T-cell (primary cell): ENCODE measurements around the gene ATOH7. TPM values are rescaled to one million over a fixed set of nuclear protein-coding genes. Genes with fewer than 3 reads are reported as not detected.

Source experiments
- ATAC-seq, 4 experiments: fragments of 200-7000 bp in 3 of 4; fragments of 150-1000 bp in 1 of 4; cut with Tn5 transposase; replicated peaks in 1 of 4; 1 replicate in 3 of 4; 2 replicates in 1 of 4; pipeline ENCODE4 v1.10.0; 2021; ENCODE audit warnings: moderate library complexity in 3 of 4, mild to moderate bottlenecking in 2 of 4, moderate number of reproducible peaks in 1 of 4
- CTCF ChIA-PET, 2 donors: fragments of 300-600 bp; sonication (Branson Sonifier 250); formaldehyde crosslinking; loops; one replicate each; lab custom pipeline; 2022; ENCODE audit warnings: antibody characterized with exemption in 2 of 2; lab: Charles Lee
- POLR2A ChIA-PET, 2 donors: fragments of 300-600 bp; sonication (Branson Sonifier 250); formaldehyde crosslinking; loops; one replicate each; lab custom pipeline; 2022; ENCODE audit warnings: antibody characterized with exemption in 2 of 2; lab: Charles Lee
- DNase-seq, 35 experiments: peaks; one replicate each; pipeline versions ENCODE4 v3.0.0 to v3.0.0-alpha.2; 2013 to 2023
- H3K27ac ChIP-seq: one replicate; pipeline ENCODE4 v1.5.1; 2013; ENCODE audit warnings: low read length
- H3K27me3 ChIP-seq, 2 experiments: replicated peaks in 1 of 2; 1 replicate in 1 of 2; 2 replicates in 1 of 2; pipeline versions ENCODE4 v1.6.1 to v1.7.0; 2013; ENCODE audit warnings: low read length in 1 of 2, mixed read lengths in 1 of 2; ENCODE audit not compliant: control insufficient read depth in 2 of 2, insufficient read depth in 2 of 2; ENCODE audit errors: extremely low read depth in 1 of 2
- H3K36me3 ChIP-seq, 2 donors: 1 replicate in 1 of 2; 2 replicates in 1 of 2; pipeline versions ENCODE4 v1.6.1 to v1.7.0; 2013; ENCODE audit warnings: low read length in 1 of 2; ENCODE audit not compliant: control insufficient read depth in 2 of 2, insufficient read depth in 1 of 2; ENCODE audit errors: extremely low read depth in 1 of 2
- H3K4me1 ChIP-seq, 2 experiments: 1 replicate in 1 of 2; 2 replicates in 1 of 2; pipeline versions ENCODE4 v1.6.1 to v1.7.0; 2013; ENCODE audit warnings: low read length in 2 of 2, mixed read lengths in 1 of 2; ENCODE audit not compliant: insufficient read depth in 2 of 2, control insufficient read depth in 1 of 2; ENCODE audit errors: extremely low read depth in 1 of 2
- H3K4me3 ChIP-seq, 2 donors: 1 replicate in 1 of 2; 2 replicates in 1 of 2; pipeline versions ENCODE4 v1.5.1 to v1.7.0; 2013; ENCODE audit warnings: mild to moderate bottlenecking in 2 of 2, low read length in 1 of 2, moderate library complexity in 1 of 2; ENCODE audit not compliant: control insufficient read depth in 1 of 2; ENCODE audit errors: extremely low read depth in 1 of 2
- H3K9me3 ChIP-seq: 2 replicates; pipeline ENCODE4 v1.7.0; 2013
- H3K27ac Mint-ChIP-seq, 2 donors: one replicate each; pipeline ENCODE4 v1.8.0; 2020 to 2021; ENCODE audit warnings: mild to moderate bottlenecking in 2 of 2, mixed read lengths in 2 of 2
- H3K27me3 Mint-ChIP-seq, 2 donors: one replicate each; pipeline ENCODE4 v1.8.0; 2021 to 2022; ENCODE audit warnings: mixed read lengths in 2 of 2
- H3K36me3 Mint-ChIP-seq: one replicate; pipeline ENCODE4 v1.8.0; 2021; ENCODE audit warnings: mixed read lengths
- H3K4me1 Mint-ChIP-seq, 3 donors: one replicate each; pipeline ENCODE4 v1.8.0; 2020 to 2022; ENCODE audit warnings: mixed read lengths in 3 of 3, mild to moderate bottlenecking in 1 of 3
- H3K4me3 Mint-ChIP-seq, 3 donors: one replicate each; pipeline ENCODE4 v1.8.0; 2020 to 2022; ENCODE audit warnings: mild to moderate bottlenecking in 3 of 3, mixed read lengths in 3 of 3, moderate library complexity in 3 of 3
- H3K9me3 Mint-ChIP-seq, 3 donors: one replicate each; pipeline ENCODE4 v1.8.0; 2020 to 2022; ENCODE audit warnings: mixed read lengths in 3 of 3
- WGBS: methylation state at CpG from one replicate; pipeline ENCODE4 v1.1.5; 2013; ENCODE audit warnings: missing lambda C conversion rate; ENCODE audit not compliant: insufficient coverage; 5-methylcytosine and 5-hydroxymethylcytosine counted together
- total RNA-seq, 35 experiments: library from RNA in 6 of 35; stranded (reverse) in 6 of 35; fragments of 120-200 nt in 1 of 35; gene quantifications; one replicate each; pipeline versions ENCODE4 v1.2.1 to v1.2.4 and lab custom pipeline; 2013 to 2026

ATOH7 gene
- total RNA-seq, 5 donors from 2014 or later (not counting 1 experiment from before 2014, with no cell fraction given) = not detected

DNA sequence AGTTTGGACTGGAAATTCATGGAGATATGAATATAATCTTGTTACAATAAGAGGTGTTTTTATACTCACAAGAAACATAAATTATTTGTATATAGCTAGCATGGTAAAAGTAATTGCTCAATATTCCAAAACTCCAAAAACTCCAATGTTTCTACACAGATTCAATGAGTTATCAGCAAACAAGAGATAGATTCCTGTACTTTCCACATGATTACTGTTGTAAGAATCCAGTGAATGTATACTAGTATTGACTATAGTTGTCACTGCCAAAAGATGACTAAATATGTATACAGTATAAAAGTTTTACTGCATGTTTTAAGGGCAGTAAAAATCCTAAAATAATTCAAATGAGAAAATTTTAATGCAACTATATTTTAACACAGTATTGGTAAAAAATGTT, 10.7 kb downstream of the ATOH7 start:
- Mint-ChIP-seq H3K4me3 (no peak overlapping the region), H3K27me3 (peaks cover 0 to 3% of the 10 kb centered on the region in 2 donors), H3K36me3 (no peaks in the 10 kb centered on the region), H3K4me1 (no peaks in the 10 kb centered on the region), H3K9me3 (no peaks in the 10 kb centered on the region), H3K27ac (no peak overlapping the region)
- DNase-seq (no peak), ATAC-seq (no peak)
- H3K27me3 ChIP-seq = peaks cover 0 to 4% of the 10 kb centered on the region in 2 experiments
- ChIA-PET POLR2A (no interaction called here), CTCF (interaction anchor here in 1 of 2 donors (0.6 kb wide), 1 partner anchor 371 kb away, joined by 3 read pairs; no protein-coding TSS in a partner anchor)
- no peaks in the 10 kb centered on the region for H3K9me3 ChIP-seq
- H3K4me3 ChIP-seq = no peak overlapping the region
- H3K36me3 ChIP-seq = no peaks in the 10 kb centered on the region
- H3K27ac ChIP-seq = no peak overlapping the region
- no peaks in the 10 kb centered on the region for H3K4me1 ChIP-seq

DNA sequence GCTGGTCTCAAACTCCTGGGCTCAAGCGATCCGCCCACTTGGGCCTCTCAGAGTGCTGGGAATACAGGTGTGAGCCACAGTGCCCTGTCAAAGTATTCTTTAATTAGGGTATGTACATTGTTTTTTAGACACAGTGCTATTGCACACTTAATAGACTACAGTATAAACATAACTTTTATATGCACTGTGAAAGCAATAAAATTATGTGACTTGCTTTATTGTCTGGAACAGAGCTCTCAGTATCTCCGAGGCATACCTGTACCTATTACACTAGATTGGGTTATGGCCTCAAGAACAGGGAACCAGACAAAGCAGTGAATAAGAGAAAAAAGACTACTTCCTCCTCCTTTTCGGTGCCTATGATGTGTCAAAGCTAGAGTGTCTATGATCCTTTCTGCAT, 13.1 kb downstream of the ATOH7 start:
- Histone ChIP-seq H3K4me1 (no peaks in the 10 kb centered on the region), H3K4me3 (no peak overlapping the region), H3K27ac (no peak overlapping the region), H3K36me3 (no peaks in the 10 kb centered on the region), H3K9me3 (no peaks in the 10 kb centered on the region), H3K27me3 (peaks cover 0 to 4% of the 10 kb centered on the region in 2 experiments)
- no peak overlapping the region for H3K27ac Mint-ChIP-seq
- no peak for DNase-seq
- no peaks in the 10 kb centered on the region for H3K9me3 Mint-ChIP-seq
- no peaks in the 10 kb centered on the region for H3K36me3 Mint-ChIP-seq
- H3K4me3 Mint-ChIP-seq = no peak overlapping the region
- POLR2A ChIA-PET = no interaction called here
- ATAC-seq = no peak
- 33% methylated on average over 1 of the region's 4 CpGs for WGBS
- H3K27me3 Mint-ChIP-seq = peaks cover 0 to 3% of the 10 kb centered on the region in 2 donors
- H3K4me1 Mint-ChIP-seq = no peaks in the 10 kb centered on the region
- CTCF ChIA-PET = no interaction called here

DNA sequence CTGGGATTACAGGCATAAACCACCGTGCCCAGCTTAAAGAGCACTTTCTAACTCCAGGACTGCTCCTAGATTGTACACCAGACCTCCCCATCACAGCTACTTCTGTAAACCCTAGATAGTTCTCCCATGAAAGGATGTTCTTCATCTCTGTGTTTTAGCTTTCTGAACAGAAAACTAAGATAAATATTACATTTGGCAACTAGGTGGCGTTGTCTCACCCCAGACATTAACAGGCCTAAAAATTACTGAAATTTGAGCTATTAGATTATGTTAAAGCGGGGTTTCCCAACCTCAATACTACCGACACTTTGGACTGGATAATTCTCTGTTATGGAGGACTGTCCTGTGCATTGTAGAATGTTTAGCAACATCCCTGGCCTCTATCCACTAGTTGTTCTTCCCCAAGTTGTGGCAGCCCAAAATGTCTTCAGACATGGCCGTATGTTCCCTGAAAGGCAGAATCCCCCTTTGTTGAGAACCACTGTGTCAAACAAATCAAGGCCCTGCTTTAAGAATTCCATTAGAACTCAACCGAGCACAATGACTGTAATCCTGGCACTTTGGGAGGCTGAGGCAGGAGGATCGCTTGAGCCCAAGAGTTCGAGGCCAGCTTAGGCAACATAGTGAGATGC, 19.1 kb downstream of the ATOH7 start:
- POLR2A ChIA-PET = no interaction called here
- Mint-ChIP-seq H3K4me3 (no peak overlapping the region), H3K27ac (no peak overlapping the region)

DNA sequence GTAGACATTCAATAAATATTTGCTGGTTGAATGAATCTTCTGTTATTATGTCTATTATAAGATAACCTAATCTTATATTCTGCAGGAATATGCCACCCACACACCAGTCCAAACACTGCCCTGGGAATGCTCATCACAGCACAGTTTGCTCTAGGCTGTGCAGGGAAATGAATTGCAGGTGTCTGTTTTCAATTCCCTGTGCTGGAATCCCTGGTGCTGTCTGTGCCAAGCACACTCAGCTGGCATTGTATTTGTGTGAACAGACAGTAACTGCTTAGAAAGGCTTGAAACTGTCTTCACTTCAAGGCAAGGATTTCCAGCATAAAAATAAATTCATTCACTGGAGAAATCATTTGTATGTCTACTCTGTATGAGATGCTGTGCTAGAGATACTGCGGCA, 20.2 kb downstream of the ATOH7 start:
- no peaks in the 10 kb centered on the region for H3K9me3 ChIP-seq

More for the DNA sequence above, 19.1 kb downstream of the ATOH7 start:
- CTCF ChIA-PET = interaction anchor here (0.5 to 1.4 kb wide), 16 partner anchors 10 to 1299 kb away, joined by 3 to 15 read pairs (median 4); partner anchors contain the start of gene PBLD (in 1 of the 2)
- no peak overlapping the region for H3K4me3 ChIP-seq
- H3K36me3 ChIP-seq = no peaks in the 10 kb centered on the region
- Mint-ChIP-seq H3K4me1 (no peaks in the 10 kb centered on the region), H3K9me3 (no peaks in the 10 kb centered on the region), H3K36me3 (no peaks in the 10 kb centered on the region), H3K27me3 (peaks cover 0 to 4% of the 10 kb centered on the region in 2 donors)
- DNase-seq (peak in 1 of 35 experiments; percentile 51), ATAC-seq (no peak)
- no peak overlapping the region for H3K27ac ChIP-seq
- peaks cover 4 to 7% of the 10 kb centered on the region in 2 experiments for H3K27me3 ChIP-seq
- H3K4me1 ChIP-seq = no peaks in the 10 kb centered on the region
- H3K9me3 ChIP-seq = no peaks in the 10 kb centered on the region
- WGBS = 69% methylated on average over 2 of the region's 8 CpGs

DNA sequence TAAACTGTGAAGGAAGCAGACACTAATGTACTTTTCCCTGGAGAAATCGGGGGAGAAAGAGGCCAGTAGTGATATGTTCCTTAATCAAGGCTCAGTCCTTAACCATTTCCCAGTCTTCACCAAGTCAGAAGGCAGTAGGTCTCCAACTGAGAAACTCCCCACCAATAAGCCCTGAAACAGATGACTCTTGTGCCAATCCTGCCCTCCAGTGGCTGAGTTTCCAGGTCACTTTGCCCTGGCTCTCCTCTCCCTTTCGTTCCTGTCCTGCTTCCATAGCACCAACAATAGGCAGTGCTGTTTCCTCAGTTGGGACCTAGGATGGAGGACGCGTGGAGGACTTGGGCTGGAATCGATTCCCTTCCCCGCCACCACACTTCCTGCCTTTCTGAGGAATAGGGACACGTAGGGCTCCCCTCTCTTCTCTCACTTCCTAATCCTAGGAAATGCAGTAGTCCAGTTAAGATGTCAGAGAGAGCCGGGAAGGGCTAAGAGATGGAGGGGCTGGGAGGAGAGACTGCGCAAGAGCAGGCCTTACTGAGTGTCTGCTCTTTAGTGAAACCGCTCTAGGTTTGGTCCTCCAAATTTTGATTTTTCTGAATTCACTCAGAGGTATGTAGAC, 23.4 kb downstream of the ATOH7 start:
- ATAC-seq = no peak
- DNase-seq = peak in 1 of 35 experiments; percentile 14
- Histone ChIP-seq H3K4me1 (no peaks in the 10 kb centered on the region), H3K27me3 (peaks cover 5 to 12% of the 10 kb centered on the region in 2 experiments), H3K4me3 (no peak overlapping the region), H3K27ac (no peak overlapping the region), H3K9me3 (no peaks in the 10 kb centered on the region), H3K36me3 (no peaks in the 10 kb centered on the region)
- POLR2A ChIA-PET = no interaction called here
- 81% methylated on average over 3 of the region's 10 CpGs for WGBS
- no peaks in the 10 kb centered on the region for H3K9me3 Mint-ChIP-seq
- H3K27ac Mint-ChIP-seq = no peak overlapping the region
- H3K27me3 Mint-ChIP-seq = peaks cover 14 to 19% of the 10 kb centered on the region in 2 donors
- H3K36me3 Mint-ChIP-seq = no peaks in the 10 kb centered on the region
- CTCF ChIA-PET = no interaction called here
- no peak overlapping the region for H3K4me3 Mint-ChIP-seq
- H3K4me1 Mint-ChIP-seq = no peaks in the 10 kb centered on the region

More for the DNA sequence above, 20.2 kb downstream of the ATOH7 start:
- Mint-ChIP-seq H3K4me3 (no peak overlapping the region), H3K27ac (no peak overlapping the region), H3K27me3 (peaks cover 4% of the 10 kb centered on the region in 2 donors), H3K36me3 (no peaks in the 10 kb centered on the region), H3K9me3 (no peaks in the 10 kb centered on the region), H3K4me1 (no peaks in the 10 kb centered on the region)
- H3K27me3 ChIP-seq = peaks cover 4 to 7% of the 10 kb centered on the region in 2 experiments
- WGBS = no CpG with 5 or more reads among the region's 1 CpG
- ChIA-PET POLR2A (interaction anchor here in 1 of 2 donors (0.6 kb wide), 1 partner anchor 78 kb away, joined by 5 read pairs; no protein-coding TSS in a partner anchor), CTCF (interaction anchor here (0.5 to 1.4 kb wide), 4 partner anchors 90 to 438 kb away, joined by 4 to 13 read pairs (median 4); no protein-coding TSS in a partner anchor)
- DNase-seq (no peak), ATAC-seq (no peak)
- no peaks in the 10 kb centered on the region for H3K4me1 ChIP-seq
- no peak overlapping the region for H3K27ac ChIP-seq
- no peaks in the 10 kb centered on the region for H3K36me3 ChIP-seq
- H3K4me3 ChIP-seq = no peak overlapping the region

DNA sequence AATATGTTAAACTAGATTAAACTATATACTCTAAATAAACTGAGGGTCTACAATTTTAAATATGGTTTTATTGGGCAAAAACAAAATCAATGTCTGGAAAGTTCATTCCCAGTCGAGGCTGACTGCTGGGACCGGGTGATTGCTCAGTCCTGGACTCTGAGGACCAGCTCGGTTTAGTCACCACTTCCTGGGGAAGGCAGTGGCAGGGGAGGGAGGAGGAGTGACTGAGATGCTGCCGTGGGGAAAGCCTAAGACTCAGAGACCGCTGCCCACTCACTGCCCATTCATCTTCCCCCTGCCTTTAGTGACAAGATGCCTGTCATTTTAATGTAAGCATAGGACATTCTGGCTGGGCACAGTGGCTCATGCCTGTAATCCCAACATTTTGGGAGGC, 29.0 kb downstream of the ATOH7 start:
- Histone ChIP-seq H3K27ac (no peak overlapping the region), H3K27me3 (peaks cover 2 to 25% of the 10 kb centered on the region in 2 experiments), H3K4me3 (no peak overlapping the region), H3K36me3 (no peaks in the 10 kb centered on the region), H3K9me3 (no peaks in the 10 kb centered on the region), H3K4me1 (no peaks in the 10 kb centered on the region)
- Mint-ChIP-seq H3K9me3 (no peaks in the 10 kb centered on the region), H3K4me3 (no peak overlapping the region), H3K27ac (no peak overlapping the region), H3K4me1 (peaks cover 0 to 1% (median 0%) of the 10 kb centered on the region in 3 donors), H3K36me3 (no peaks in the 10 kb centered on the region), H3K27me3 (peaks cover 37 to 52% of the 10 kb centered on the region in 2 donors)
- ATAC-seq = no peak
- POLR2A ChIA-PET = no interaction called here
- CTCF ChIA-PET = interaction anchor here in 1 of 2 donors (0.7 to 1.5 kb wide), 3 partner anchors 10 to 30 kb away, joined by 3 to 4 read pairs (median 3); no protein-coding TSS in a partner anchor
- DNase-seq = no peak
- WGBS = 0% methylated on average over 2 of the region's 5 CpGs
